Heart left ventricle (tissue), 16 donors: ENCODE measurements around the gene MRPS24. TPM values are rescaled to one million over a fixed set of nuclear protein-coding genes. Genes with fewer than 3 reads are reported as not detected.

Experiments used
- ATAC-seq, 4 donors: fragments of 200-7000 bp; cut with Tn5 transposase; one replicate each; pipeline ENCODE4 v1.9.1; 2020 to 2022; ENCODE audit warnings: moderate library complexity in 4 of 4, mild to moderate bottlenecking in 3 of 4, moderate number of reproducible peaks in 1 of 4
- DNase-seq, 5 donors: peaks; one replicate each; pipeline ENCODE4 v3.0.0-alpha.2; 2020
- H3K27ac ChIP-seq, 12 donors: fragments of 200-600 bp; sonication (generic) in 4 of 12; one replicate each; pipeline versions ENCODE4 v1.5.0 to v1.8.0; 2016 to 2022; ENCODE audit warnings: mild to moderate bottlenecking in 2 of 12
- H3K27me3 ChIP-seq, 9 donors: fragments of 200-600 bp; sonication (generic) in 2 of 9; one replicate each; pipeline versions ENCODE4 v1.5.1 to v1.8.0; 2016 to 2022; ENCODE audit warnings: mild to moderate bottlenecking in 3 of 9
- H3K36me3 ChIP-seq, 9 donors: fragments of 200-600 bp; sonication (generic) in 2 of 9; one replicate each; pipeline versions ENCODE4 v1.5.0 to v1.8.0; 2018 to 2022; ENCODE audit warnings: mild to moderate bottlenecking in 2 of 9
- H3K4me1 ChIP-seq, 12 donors: fragments of 200-600 bp; sonication (generic) in 4 of 12; one replicate each; pipeline versions ENCODE4 v1.5.0 to v1.8.0; 2016 to 2022; ENCODE audit warnings: mild to moderate bottlenecking in 3 of 12
- H3K4me3 ChIP-seq, 12 donors: fragments of 200-600 bp; sonication (generic) in 4 of 12; one replicate each; pipeline versions ENCODE4 v1.5.0 to v1.8.0; 2017 to 2022; ENCODE audit warnings: mild to moderate bottlenecking in 9 of 12, moderate library complexity in 4 of 12
- H3K9me3 ChIP-seq, 12 donors: fragments of 200-600 bp; sonication (generic) in 4 of 12; one replicate each; pipeline versions ENCODE4 v1.5.0 to v1.8.0; 2016 to 2022; ENCODE audit warnings: mild to moderate bottlenecking in 1 of 12
- POLR2A ChIP-seq, 2 donors: fragments of 450-650 bp; IDR thresholded peaks; one replicate each; pipeline ENCODE4 v1.6.1; 2017; ENCODE audit warnings: antibody characterized with exemption in 2 of 2, mild to moderate bottlenecking in 2 of 2, moderate library complexity in 2 of 2
- WGBS, 4 donors: extraction: QIAGEN DNeasy Blood & Tissue Kit in 2 of 4; methylation state at CpG; one replicate each; pipeline versions ENCODE4 v1.1.5 to v1.1.7; 2013 to 2018; 5-methylcytosine and 5-hydroxymethylcytosine counted together
- intact Hi-C, 10 donors: fragments of 100-400 bp; cut with DNase I; formaldehyde crosslinking; loops; one replicate each; pipeline versions ENCODE4 v1.11.1 to v1.14.2; 2022
- polyA plus RNA-seq, 2 donors: library from polyadenylated mRNA; stranded (reverse); fragments of 200-250 nt; gene quantifications; one replicate each; pipeline ENCODE4 v1.2.3, GENCODE V29; 2013
- total RNA-seq, 9 donors: library from RNA; depleted of rRNA in 2 of 9; stranded (reverse); fragments of >200 nt in 2 of 9; fragmentation: NEBNext Ultra II Directional in 3 of 9; extraction: Animal tissue kit (Norgen Biotek cat#: 25700) in 3 of 9; gene quantifications; one replicate each; pipeline versions ENCODE4 v1.1.0 to v1.2.4, GENCODE V29; 2016 to 2023
- TF ChIP-seq, protein P1 (sequence below), 12 donors: fragments of 200-600 bp; sonication (generic) in 4 of 12; IDR thresholded peaks; one replicate each; pipeline versions ENCODE4 v1.5.0 to v1.8.0; 2018 to 2022; ENCODE audit warnings: antibody characterized with exemption in 12 of 12, mild to moderate bottlenecking in 5 of 12
- donor health status: ischemic (EF 13 %, LVEDD 7.1; RV severe dilation, severe dysfunction).
- donor health status: healthy with polysubstance abuse.
- donor health status: DM: no; HTN: yes; CAD: no.
- donor health status: DM: no; HTN: no; CAD: no.
- donor health status: ischemic (EF 25% LVEDD 6.9; RV normal size, moderate dysfunction).
- donor health status: ischemic (EF 25% LVEDD 5.7; RV mildly dilated, moderate dysfunction).
- donor health status: healthy.
- donor health status: DM: yes; HTN: yes; CAD: no.
- donor health status: ischemic (EF 35%, LVEDD 5.7; RV mildly dilated, moderate dysfunction).
- donor health status: nonischemic (EF 11% LVEDD 7.7; RV severe dilation, severe dysfunction).
- donor health status: DM: yes; HTN: yes; CAD: no.
- donor health status: PGD.
- donor health status: ischemic (EF 29% LVEDD 5.4; RV normal size, mild dysfunction).
- donor health status: nonischemic (EF 23%, LVEDD 6.1; RV moderate dilation, normal function).

MRPS24 gene
- total and polyA plus RNA-seq, 11 donors: 118 to 284 (median 159) TPM

DNA sequence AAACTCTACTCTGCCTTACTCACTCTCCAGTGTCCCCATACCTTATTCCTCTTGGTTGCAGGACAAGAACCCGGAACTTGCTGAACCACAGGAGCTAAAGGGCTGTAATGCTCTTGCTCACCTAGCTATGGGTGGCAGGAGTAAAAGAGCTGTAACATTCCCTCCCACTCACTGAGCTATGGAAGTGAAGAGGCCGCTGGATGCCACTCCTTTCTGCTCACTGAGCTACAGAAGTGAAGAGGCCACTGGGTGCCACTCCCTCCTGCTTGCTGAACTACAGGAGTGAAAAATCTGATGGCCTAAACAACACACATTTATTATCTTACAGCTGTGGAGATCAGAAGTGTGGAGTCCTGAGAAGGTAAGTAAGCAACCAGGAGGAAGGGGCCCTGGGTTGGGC, 17.5 kb downstream of the MRPS24 start:
- Histone ChIP-seq H3K4me1 (no peaks in the 10 kb centered on the region), H3K27me3 (no peaks in the 10 kb centered on the region), H3K36me3 (no peaks in the 10 kb centered on the region), H3K9me3 (no peaks in the 10 kb centered on the region), H3K4me3 (no peak overlapping the region), H3K27ac (no peak overlapping the region)
- intact Hi-C loops: no loop called here
- DNase-seq (no peak), ATAC-seq (no peak)
- TF ChIP-seq POLR2A (IDR thresholded peaks at IDR 0.05): no peak
- TF ChIP-seq, protein P1, sequence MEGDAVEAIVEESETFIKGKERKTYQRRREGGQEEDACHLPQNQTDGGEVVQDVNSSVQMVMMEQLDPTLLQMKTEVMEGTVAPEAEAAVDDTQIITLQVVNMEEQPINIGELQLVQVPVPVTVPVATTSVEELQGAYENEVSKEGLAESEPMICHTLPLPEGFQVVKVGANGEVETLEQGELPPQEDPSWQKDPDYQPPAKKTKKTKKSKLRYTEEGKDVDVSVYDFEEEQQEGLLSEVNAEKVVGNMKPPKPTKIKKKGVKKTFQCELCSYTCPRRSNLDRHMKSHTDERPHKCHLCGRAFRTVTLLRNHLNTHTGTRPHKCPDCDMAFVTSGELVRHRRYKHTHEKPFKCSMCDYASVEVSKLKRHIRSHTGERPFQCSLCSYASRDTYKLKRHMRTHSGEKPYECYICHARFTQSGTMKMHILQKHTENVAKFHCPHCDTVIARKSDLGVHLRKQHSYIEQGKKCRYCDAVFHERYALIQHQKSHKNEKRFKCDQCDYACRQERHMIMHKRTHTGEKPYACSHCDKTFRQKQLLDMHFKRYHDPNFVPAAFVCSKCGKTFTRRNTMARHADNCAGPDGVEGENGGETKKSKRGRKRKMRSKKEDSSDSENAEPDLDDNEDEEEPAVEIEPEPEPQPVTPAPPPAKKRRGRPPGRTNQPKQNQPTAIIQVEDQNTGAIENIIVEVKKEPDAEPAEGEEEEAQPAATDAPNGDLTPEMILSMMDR (IDR thresholded peaks at IDR 0.05): no peak
- 89 to 100% (median 93%) methylated on average over 2 of the region's 2 CpGs for WGBS, 4 donors

DNA sequence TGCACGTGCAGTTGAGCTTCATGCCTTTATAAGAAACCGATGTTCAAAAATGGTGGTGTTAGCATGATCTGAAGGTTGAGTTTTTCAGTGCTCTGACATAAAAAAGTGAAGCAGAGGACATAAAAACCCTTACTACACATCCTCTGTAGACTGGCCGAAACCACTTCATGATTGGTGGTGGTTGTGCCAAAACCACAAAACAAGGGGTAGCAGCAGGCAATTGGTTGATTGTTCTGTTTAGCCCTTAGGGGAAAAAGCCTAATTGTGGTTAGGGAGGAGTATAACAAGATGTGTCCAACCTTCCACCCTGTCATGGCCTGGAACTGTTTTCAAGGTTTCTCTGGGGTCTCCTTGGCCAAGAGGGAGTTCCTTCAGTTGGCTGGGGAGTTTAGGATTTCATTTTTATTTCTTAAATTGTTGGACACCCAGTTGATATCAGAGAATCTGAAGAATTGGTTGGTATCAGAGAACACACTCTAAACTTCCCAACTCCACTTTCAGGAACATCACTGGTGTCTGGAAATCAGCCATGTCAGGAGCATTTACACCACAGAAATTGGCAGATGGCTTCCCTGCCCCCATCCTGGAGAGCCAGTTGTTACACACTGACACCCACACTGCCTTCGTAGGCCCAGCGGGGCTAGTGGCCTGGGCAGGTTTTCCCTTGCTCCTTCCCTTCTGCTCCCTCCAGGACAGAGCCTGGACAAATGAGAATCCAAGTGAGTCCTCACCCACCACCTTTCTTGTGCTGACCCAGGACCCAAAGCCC, 18.8 kb downstream of the MRPS24 start:
- no peaks in the 10 kb centered on the region for H3K27me3 ChIP-seq
- no peak for DNase-seq
- no peaks in the 10 kb centered on the region for H3K36me3 ChIP-seq
- WGBS, 4 donors: 86 to 93% (median 88%) methylated on average over 5 of the region's 5 CpGs
- ATAC-seq: no peak
- H3K9me3 ChIP-seq: no peaks in the 10 kb centered on the region
- TF ChIP-seq, protein P1 (IDR thresholded peaks at IDR 0.05): no peak
- no peak for TF ChIP-seq POLR2A (IDR thresholded peaks at IDR 0.05)
- no peak overlapping the region for H3K4me3 ChIP-seq
- H3K27ac ChIP-seq: no peak overlapping the region
- no peaks in the 10 kb centered on the region for H3K4me1 ChIP-seq
- intact Hi-C loops: no loop called here

DNA sequence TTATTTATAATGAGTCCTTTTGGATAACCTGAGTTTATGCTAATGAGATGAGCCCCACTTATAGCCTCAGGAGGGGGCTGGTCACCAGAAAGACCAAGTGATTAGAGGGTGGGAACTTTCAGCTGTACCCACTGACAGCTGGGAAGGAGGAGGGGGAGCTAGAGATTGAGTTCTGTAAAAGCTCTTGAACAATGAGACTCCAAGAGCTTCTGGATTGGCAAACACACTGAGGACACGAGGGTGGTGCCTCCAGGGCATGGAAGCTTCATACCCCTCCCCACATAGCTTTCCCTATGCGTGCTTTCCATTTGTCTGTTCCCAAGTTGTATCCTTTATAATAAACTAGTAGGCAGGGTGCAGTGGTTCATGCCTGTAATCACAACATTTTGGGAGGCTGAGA, 20.3 kb downstream of the MRPS24 start:
- Histone ChIP-seq H3K27ac (no peak overlapping the region), H3K9me3 (no peaks in the 10 kb centered on the region), H3K27me3 (no peaks in the 10 kb centered on the region), H3K4me1 (no peaks in the 10 kb centered on the region), H3K4me3 (no peak overlapping the region), H3K36me3 (no peaks in the 10 kb centered on the region)
- no peak for DNase-seq
- TF ChIP-seq POLR2A (IDR thresholded peaks at IDR 0.05): no peak
- TF ChIP-seq, protein P1 (IDR thresholded peaks at IDR 0.05): no peak
- ATAC-seq: no peak
- 51 to 62% (median 57%) methylated on average over 2 of the region's 2 CpGs for WGBS, 4 donors
- intact Hi-C loops: loop anchor here in 1 of 10 donors (10.0 kb wide), 1 partner anchor 284 kb away; no protein-coding TSS in a partner anchor

DNA sequence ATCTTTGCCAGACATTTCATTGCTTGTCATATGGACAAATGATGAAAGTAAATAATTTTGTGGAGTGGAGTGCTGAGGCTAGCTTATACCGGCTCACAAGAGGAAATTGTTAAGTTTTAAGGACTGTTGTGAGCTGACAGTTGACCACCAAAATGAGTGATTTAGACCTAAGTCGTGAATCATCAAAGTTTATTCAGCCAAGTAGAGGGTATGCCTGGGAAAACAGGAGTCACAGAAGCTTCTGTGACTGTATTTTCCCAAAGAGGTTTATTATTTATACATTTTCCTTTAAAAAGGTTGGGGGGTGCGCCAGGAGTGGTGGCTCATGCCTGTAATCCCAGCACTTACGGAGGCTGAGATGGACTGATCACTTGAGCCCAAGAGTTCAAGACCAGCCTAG, 21.8 kb downstream of the MRPS24 start:
- TF ChIP-seq POLR2A (IDR thresholded peaks at IDR 0.05): no peak
- TF ChIP-seq, protein P1 (IDR thresholded peaks at IDR 0.05): no peak
- Histone ChIP-seq H3K27me3 (peaks cover 0 to 10% (median 0%) of the 10 kb centered on the region in 9 donors), H3K4me3 (no peak overlapping the region), H3K36me3 (no peaks in the 10 kb centered on the region), H3K4me1 (no peaks in the 10 kb centered on the region), H3K27ac (no peak overlapping the region), H3K9me3 (no peaks in the 10 kb centered on the region)
- intact Hi-C loops: loop anchor here in 1 of 10 donors (10.0 kb wide), 1 partner anchor 283 kb away; no protein-coding TSS in a partner anchor
- 56 to 83% (median 69%) methylated on average over 3 to 4 of the region's 4 CpGs for WGBS, 4 donors
- ATAC-seq (no peak), DNase-seq (no peak)
